ENCODE results near the gene TCERG1L.

The TCERG1L gene

GRCh38 chr10:131119626-131120355, 191.7 kb downstream of the TCERG1L start:
- no peak overlapping the region for H3K27ac ChIP-seq
- no peaks in the 10 kb centered on the region for H3K27me3 ChIP-seq
- H3K9me3 ChIP-seq = no peaks in the 10 kb centered on the region
- no peak for DNase-seq
- no peak overlapping the region for H3K4me3 ChIP-seq
- no peaks in the 10 kb centered on the region for H3K4me1 ChIP-seq
- H3K36me3 ChIP-seq = no peaks in the 10 kb centered on the region
- no peak for TF ChIP-seq CTCF (IDR thresholded peaks at IDR 0.05)
- intact Hi-C loops (cut with DNase I; ENCODE audit: low total_unique reads) = no loop called here

- H3K36me3 ChIP-seq = no peaks in the 10 kb centered on the region
- H3K4me3 ChIP-seq = no peak overlapping the region
- H3K4me1 ChIP-seq = no peaks in the 10 kb centered on the region
- TF ChIP-seq CTCF (IDR thresholded peaks at IDR 0.05) = no peak
- no peak overlapping the region for H3K27ac ChIP-seq
- intact Hi-C loops (cut with DNase I; ENCODE audit: low total_unique reads) = no loop called here
- DNase-seq = no peak
- H3K27me3 ChIP-seq = no peaks in the 10 kb centered on the region
- no peaks in the 10 kb centered on the region for H3K9me3 ChIP-seq
Measured at GRCh38 chr10:131117416-131118212, 193.9 kb downstream of the TCERG1L start.

GRCh38 chr10:131116991-131117375, 194.5 kb downstream of the TCERG1L start:
- DNase-seq = no peak
- H3K36me3 ChIP-seq = no peaks in the 10 kb centered on the region
- no peaks in the 10 kb centered on the region for H3K9me3 ChIP-seq
- no peak overlapping the region for H3K27ac ChIP-seq
- H3K27me3 ChIP-seq = no peaks in the 10 kb centered on the region
- no peaks in the 10 kb centered on the region for H3K4me1 ChIP-seq
- no peak for TF ChIP-seq CTCF (IDR thresholded peaks at IDR 0.05)
- no peak overlapping the region for H3K4me3 ChIP-seq
- intact Hi-C loops (cut with DNase I; ENCODE audit: low total_unique reads) = no loop called here

GRCh38 chr10:131116216-131116990, 195.1 kb downstream of the TCERG1L start:
- H3K27ac ChIP-seq = no peak overlapping the region
- intact Hi-C loops (cut with DNase I; ENCODE audit: low total_unique reads) = no loop called here

More at GRCh38 chr10:131116216-131116990, 195.1 kb downstream of the TCERG1L start:
- Histone ChIP-seq H3K9me3 (no peaks in the 10 kb centered on the region), H3K4me1 (no peaks in the 10 kb centered on the region), H3K27me3 (no peaks in the 10 kb centered on the region), H3K4me3 (no peak overlapping the region), H3K36me3 (no peaks in the 10 kb centered on the region)
- TF ChIP-seq CTCF (IDR thresholded peaks at IDR 0.05) = no peak
- DNase-seq = no peak
